GM12878 (cell line): Measurements from ENCODE around the gene PRKCI. TPM values are rescaled to one million over a fixed set of nuclear protein-coding genes. Genes with fewer than 3 reads are reported as not detected.

Experiments used
- ATAC-seq: fragments of 200-7000 bp; cut with Tn5 transposase; 3 replicates; pipeline ENCODE4 v1.9.1; 2020; ENCODE audit warnings: mild to moderate bottlenecking, moderate library complexity
- BruUV-seq: library from RNA; stranded (reverse); fragments of 400-500 nt; replicated peaks from 2 replicates; lab custom pipeline; 2021; lab: Mats Ljungman, UMichigan
- CTCF ChIA-PET: fragments of 300-600 bp; sonication (Branson Sonifier 250); formaldehyde crosslinking; extraction: SDS; loops from one replicate; lab custom pipeline; 2021; ENCODE audit warnings: inconsistent platforms; lab: Yijun Ruan, JAX
- POLR2A ChIA-PET: fragments of 350-600 bp; formaldehyde crosslinking; extraction: SDS; loops from one replicate; lab custom pipeline; 2021; ENCODE audit warnings: inconsistent platforms; lab: Charles Lee
- RAD21 ChIA-PET: fragments of 300-600 bp; sonication (Branson Sonifier 250); formaldehyde crosslinking; loops from one replicate; lab custom pipeline; 2023; ENCODE audit warnings: antibody characterized with exemption; ENCODE audit not compliant: unreplicated experiment; lab: Charles Lee
- SMC1A ChIA-PET: fragments of 300-600 bp; sonication (Branson Sonifier 250); formaldehyde crosslinking; loops from one replicate; lab custom pipeline; 2023; ENCODE audit not compliant: unreplicated experiment, uncharacterized antibody; lab: Charles Lee
- DNase-seq: peaks from one replicate; pipeline ENCODE4 v3.0.0-alpha.2; 2011; ENCODE audit warnings: low read depth, low spot score
- FAIRE-seq: peaks from 3 replicates; lab custom pipeline; 2011; peaks lifted over from hg19 to GRCh38; lab: Jason Lieb, UNC
- H2AFZ ChIP-seq: 2 replicates; pipeline ENCODE4 v1.6.0; 2011; ENCODE audit warnings: low read depth, low read length, control low read depth; ENCODE audit not compliant: control insufficient read depth
- H3K27ac ChIP-seq: 2 replicates; pipeline ENCODE4 v1.5.1; 2011; ENCODE audit warnings: control low read depth; ENCODE audit not compliant: control insufficient read depth, insufficient read depth
- H3K27me3 ChIP-seq, 2 experiments: replicated peaks in 1 of 2; 2 replicates each; pipeline versions ENCODE4 v1.6.0 to v1.6.1; 2011; ENCODE audit warnings: low read length in 1 of 2; ENCODE audit not compliant: control insufficient read depth in 2 of 2, insufficient read depth in 2 of 2
- H3K36me3 ChIP-seq, 2 experiments: 2 replicates each; pipeline ENCODE4 v1.5.1; 2011; ENCODE audit warnings: low read length in 1 of 2; ENCODE audit not compliant: control insufficient read depth in 2 of 2, insufficient read depth in 2 of 2
- H3K4me1 ChIP-seq: 2 replicates; pipeline ENCODE4 v1.6.1; 2011; ENCODE audit warnings: mild to moderate bottlenecking, low read length, moderate library complexity, mixed read lengths; ENCODE audit not compliant: control insufficient read depth, insufficient read depth
- H3K4me2 ChIP-seq: 2 replicates; pipeline ENCODE4 v1.6.0; 2011; ENCODE audit warnings: control low read depth; ENCODE audit not compliant: control insufficient read depth, insufficient read depth
- H3K4me3 ChIP-seq: fragments of 200-600 bp; sonication (generic); 2 replicates; pipeline ENCODE4 v1.5.1; 2016
- H3K79me2 ChIP-seq: 2 replicates; pipeline ENCODE4 v1.6.0; 2011; ENCODE audit warnings: low read length; ENCODE audit not compliant: control insufficient read depth, insufficient read depth
- H3K9ac ChIP-seq: 2 replicates; pipeline ENCODE4 v1.8.0; 2011; ENCODE audit warnings: low read length, control low read depth, mixed read lengths; ENCODE audit not compliant: control insufficient read depth, insufficient read depth
- H3K9me3 ChIP-seq: replicated peaks from 3 replicates; pipeline ENCODE4 v1.5.1; 2011; ENCODE audit warnings: mild to moderate bottlenecking, low read length; ENCODE audit not compliant: control insufficient read depth, insufficient read depth
- H4K20me1 ChIP-seq: 2 replicates; pipeline ENCODE4 v1.6.0; 2011; ENCODE audit not compliant: control insufficient read depth, insufficient read depth
- ATF3 ChIP-seq: IDR thresholded peaks from 2 replicates; pipeline ENCODE4 v1.6.1; 2011; ENCODE audit warnings: low read depth, mild to moderate bottlenecking, low read length, moderate library complexity, borderline replicate concordance; ENCODE audit errors: extremely low read depth
- BCL11A ChIP-seq: IDR thresholded peaks from 2 replicates; pipeline ENCODE4 v1.6.1; 2011; ENCODE audit warnings: low read depth, low read length
- GABPA ChIP-seq: IDR thresholded peaks from 2 replicates; pipeline ENCODE4 v1.6.1; 2014; ENCODE audit warnings: antibody characterized with exemption, low read depth, mild to moderate bottlenecking, inconsistent platforms
- STAT3 ChIP-seq: IDR thresholded peaks from 2 replicates; pipeline ENCODE4 v1.6.1; 2011; ENCODE audit warnings: low read depth, low read length, improper control_type of control experiment
- SUZ12 ChIP-seq: fragments of 200-600 bp; sonication (generic); IDR thresholded peaks from one replicate; pipeline ENCODE4 v1.6.1; 2018; ENCODE audit warnings: antibody characterized with exemption, mild to moderate bottlenecking; ENCODE audit not compliant: unreplicated experiment
- TCF12 ChIP-seq: IDR thresholded peaks from 2 replicates; pipeline ENCODE4 v1.6.1; 2011; ENCODE audit warnings: low read depth, mild to moderate bottlenecking, low read length
- TCF3 ChIP-seq: IDR thresholded peaks from 2 replicates; pipeline ENCODE4 v1.6.1; 2012; ENCODE audit warnings: low read depth, mild to moderate bottlenecking, low read length, borderline replicate concordance; ENCODE audit not compliant: insufficient read depth
- USF1 ChIP-seq: IDR thresholded peaks from 2 replicates; pipeline ENCODE4 v1.6.1; 2011; ENCODE audit warnings: borderline replicate concordance, low read depth, mild to moderate bottlenecking, moderate library complexity, mixed read lengths, low read length; ENCODE audit not compliant: insufficient read depth; ENCODE audit errors: extremely low read length
- WGBS: methylation state at CpG from one replicate; pipeline ENCODE4 v1.1.6; 2016; ENCODE audit warnings: low lambda C conversion rate; ENCODE audit not compliant: insufficient replicate concordance, insufficient coverage; ENCODE audit errors: missing lambda C conversion rate; 5-methylcytosine and 5-hydroxymethylcytosine counted together
- in situ Hi-C: fragments of 300-500 bp; cut with MboI; formaldehyde crosslinking; loops from 9 replicates; pipeline ENCODE4 v1.14.3; 2018; ENCODE audit warnings: mixed read lengths
- intact Hi-C: fragments of 100-400 bp; cut with micrococcal nuclease; formaldehyde crosslinking; loops from one replicate; pipeline ENCODE4 v1.14.2; 2022; ENCODE audit not compliant: unreplicated experiment
- polyA plus RNA-seq, 11 experiments: library from polyadenylated mRNA; depleted of rRNA in 4 of 11; unstranded in 6 of 11; stranded (reverse) in 5 of 11; fragments of >200 nt; fragmentation: Nextera tagmentation in 4 of 11; fragmentation: Illumina TruSeq in 1 of 11; extraction: Ambion mirVana in 4 of 11; extraction: Trizol in 1 of 11; gene quantifications; 1 replicate in 1 of 11; 2 replicates in 10 of 11; pipeline versions ENCODE4 v1.2.1 to v1.2.3, GENCODE V29; 2011 to 2016; ENCODE audit warnings: inconsistent platforms in 2 of 11, missing spikeins in 2 of 11, low read depth in 1 of 11
- total RNA-seq, 4 experiments: library from RNA; depleted of rRNA in 3 of 4; stranded (reverse); fragments of >200 nt in 3 of 4; fragmentation: Illumina TruSeq in 1 of 4; extraction: Trizol in 1 of 4; gene quantifications; 2 replicates each; pipeline versions ENCODE4 v1.2.1 to v1.2.3, GENCODE V29; 2013 to 2021

Gene PRKCI
- total and polyA plus RNA-seq, 10 of the 15 experiments (the other 5 are each of a cell fraction or from before 2014, with no cell fraction given): 3.5 to 15.4 (median 11.8) TPM

- no peak for TF ChIP-seq GABPA
Measured at GRCh38 chr3:170222647-170223541, 670 bp downstream of the PRKCI start (continued).

- no peaks in the 10 kb centered on the region for H3K4me1 ChIP-seq
- in situ Hi-C loops: no loop called here
- H3K36me3 ChIP-seq: no peaks in the 10 kb centered on the region
- intact Hi-C loops: no loop called here
- ChIA-PET RAD21 (no interaction called here), SMC1A (interaction anchor here (0.6 to 1.6 kb wide), 6 partner anchors 8 to 99 kb away, joined by 3 to 5 read pairs (median 4); no protein-coding TSS in a partner anchor), POLR2A (interaction anchor here (0.9 kb wide), 1 partner anchor 9 kb away, joined by 3 read pairs; no protein-coding TSS in a partner anchor), CTCF (no interaction called here)
- WGBS: 96% methylated on average over 1 of the region's 1 CpG
- peak; percentile 56 for FAIRE-seq
- no peak overlapping the region for H3K27ac ChIP-seq
- H3K4me3 ChIP-seq: no peak overlapping the region
- H3K9me3 ChIP-seq: no peaks in the 10 kb centered on the region
- peaks cover 14% of the 10 kb centered on the region for H3K79me2 ChIP-seq
- H4K20me1 ChIP-seq: no peaks in the 10 kb centered on the region
- DNase-seq: no peak
- BruUV-seq: TSS peak; percentile 39
- no peak overlapping the region for H3K9ac ChIP-seq
- ATAC-seq: no peak
- peak overlapping the region; percentile 31; the same call in 1 of the 2 replicates for H3K4me2 ChIP-seq
- no peak overlapping the region for H2AFZ ChIP-seq
- TF ChIP-seq BCL11A: no peak
- TF ChIP-seq SUZ12: no peak
- no peak for TF ChIP-seq TCF3
- TF ChIP-seq USF1: no peak
- TF ChIP-seq STAT3: no peak
- no peak for TF ChIP-seq ATF3
- no peak for TF ChIP-seq TCF12
- TF ChIP-seq, all 136 proteins: peak for 0
- H3K27me3 ChIP-seq: no peaks in the 10 kb centered on the region
Measured at GRCh38 chr3:170225166-170225565, 2.9 kb downstream of the PRKCI start.
